ENCODE data around the gene ZC3H12D.
"Not testable (repeated sequence)": the region's sequence is repeated elsewhere in the genome, so short reads cannot be mapped to it uniquely, and the experiment has no call there.

Gene ZC3H12D

GRCh38 chr6:149445573-149445972 lies 39.2 kb downstream of the ZC3H12D start:
- Histone ChIP-seq H3K36me3 (ENCODE audit: control insufficient read depth, low read length) (peaks cover 9% of the 10 kb centered on the region), H3K27ac (ENCODE audit: low read depth, low read length) (no peak overlapping the region), H3K4me2 (ENCODE audit: low read length) (no peak overlapping the region)

GRCh38 chr6:149445095-149445466 lies 39.7 kb downstream of the ZC3H12D start:
- no peak overlapping the region for H3K27ac ChIP-seq (ENCODE audit: low read depth, low read length)
- peaks cover 4% of the 10 kb centered on the region for H3K36me3 ChIP-seq (ENCODE audit: control insufficient read depth, low read length)
- TF ChIP-seq CTCF (IDR thresholded peaks at IDR 0.05; ENCODE audit: low read depth, low read length, poor library complexity, severe bottlenecking), result no peak
- TF ChIP-seq EZH2phosphoT487 (IDR thresholded peaks at IDR 0.05; ENCODE audit: borderline replicate concordance, low read length), result no peak
- H3K79me2 ChIP-seq (ENCODE audit: control insufficient read depth, low read length), result no peaks in the 10 kb centered on the region
- H3K4me1 ChIP-seq (ENCODE audit: control insufficient read depth, low read length), result no peaks in the 10 kb centered on the region
- H3K27me3 ChIP-seq (ENCODE audit: control insufficient read depth, low read length), result no peaks in the 10 kb centered on the region
- H3F3A ChIP-seq (ENCODE audit: control insufficient read depth, insufficient read depth), result no peaks in the 10 kb centered on the region; the same call in 1 of the 2 replicates
- no peak overlapping the region for H3K4me3 ChIP-seq (ENCODE audit: low read length)
- no peak overlapping the region for H3K4me2 ChIP-seq (ENCODE audit: low read length)
- H3K9me3 ChIP-seq (ENCODE audit: control insufficient read depth, insufficient read depth, low read length), result no peaks in the 10 kb centered on the region
- no peaks in the 10 kb centered on the region for H3K9me2 ChIP-seq (replicated peaks; ENCODE audit: control insufficient read depth, low read length)
- H4K20me1 ChIP-seq (ENCODE audit: control insufficient read depth, insufficient read depth, low read depth, low read length), result no peaks in the 10 kb centered on the region

More at GRCh38 chr6:149445573-149445972, 39.2 kb downstream of the ZC3H12D start:
- H3K9me3 ChIP-seq (ENCODE audit: control insufficient read depth, insufficient read depth, low read length), result no peaks in the 10 kb centered on the region
- no peaks in the 10 kb centered on the region; the same call in 1 of the 2 replicates for H3F3A ChIP-seq (ENCODE audit: control insufficient read depth, insufficient read depth)
- no peaks in the 10 kb centered on the region for H3K4me1 ChIP-seq (ENCODE audit: control insufficient read depth, low read length)
- TF ChIP-seq CTCF (IDR thresholded peaks at IDR 0.05; ENCODE audit: low read depth, low read length, poor library complexity, severe bottlenecking) (no peak), EZH2phosphoT487 (IDR thresholded peaks at IDR 0.05; ENCODE audit: borderline replicate concordance, low read length) (no peak)
- no peaks in the 10 kb centered on the region for H3K9me2 ChIP-seq (replicated peaks; ENCODE audit: control insufficient read depth, low read length)
- H4K20me1 ChIP-seq (ENCODE audit: control insufficient read depth, insufficient read depth, low read depth, low read length), result no peaks in the 10 kb centered on the region
- no peaks in the 10 kb centered on the region for H3K27me3 ChIP-seq (ENCODE audit: control insufficient read depth, low read length)
- no peak overlapping the region for H3K4me3 ChIP-seq (ENCODE audit: low read length)
- H3K79me2 ChIP-seq (ENCODE audit: control insufficient read depth, low read length), result no peaks in the 10 kb centered on the region

- H3K9me3 ChIP-seq (ENCODE audit: control insufficient read depth, insufficient read depth, low read length); H3K4me3 ChIP-seq (ENCODE audit: low read length); H3K27me3 ChIP-seq (ENCODE audit: control insufficient read depth, low read length); H3K4me2 ChIP-seq (ENCODE audit: low read length); H3K27ac ChIP-seq (ENCODE audit: low read depth, low read length); H4K20me1 ChIP-seq (ENCODE audit: control insufficient read depth, insufficient read depth, low read depth, low read length); H3K9me2 ChIP-seq (replicated peaks; ENCODE audit: control insufficient read depth, low read length); H3K4me1 ChIP-seq (ENCODE audit: control insufficient read depth, low read length); H3F3A ChIP-seq (ENCODE audit: control insufficient read depth, insufficient read depth); H3K36me3 ChIP-seq (ENCODE audit: control insufficient read depth, low read length); H3K79me2 ChIP-seq (ENCODE audit: control insufficient read depth, low read length): not testable (repeated sequence)
These were observed 40.3 kb downstream of the ZC3H12D start for GRCh38 chr6:149444360-149445094.

GRCh38 chr6:149443411-149444181 lies 41.2 kb downstream of the ZC3H12D start:
- TF ChIP-seq EZH2phosphoT487 (IDR thresholded peaks at IDR 0.05; ENCODE audit: borderline replicate concordance, low read length), result no peak
- TF ChIP-seq CTCF (IDR thresholded peaks at IDR 0.05; ENCODE audit: low read depth, low read length, poor library complexity, severe bottlenecking), result no peak
- H3K27me3 ChIP-seq (ENCODE audit: control insufficient read depth, low read length), result no peaks in the 10 kb centered on the region
- H3K79me2 ChIP-seq (ENCODE audit: control insufficient read depth, low read length), result no peaks in the 10 kb centered on the region
- H3K4me3 ChIP-seq (ENCODE audit: low read length), result no peak overlapping the region
- no peaks in the 10 kb centered on the region for H3K9me2 ChIP-seq (replicated peaks; ENCODE audit: control insufficient read depth, low read length)
- no peaks in the 10 kb centered on the region for H4K20me1 ChIP-seq (ENCODE audit: control insufficient read depth, insufficient read depth, low read depth, low read length)
- no peaks in the 10 kb centered on the region; the same call in 1 of the 2 replicates for H3F3A ChIP-seq (ENCODE audit: control insufficient read depth, insufficient read depth)
- H3K36me3 ChIP-seq (ENCODE audit: control insufficient read depth, low read length), result no peaks in the 10 kb centered on the region
- H3K4me2 ChIP-seq (ENCODE audit: low read length), result no peak overlapping the region
- H3K27ac ChIP-seq (ENCODE audit: low read depth, low read length), result no peak overlapping the region
- H3K9me3 ChIP-seq (ENCODE audit: control insufficient read depth, insufficient read depth, low read length), result no peaks in the 10 kb centered on the region
- no peaks in the 10 kb centered on the region for H3K4me1 ChIP-seq (ENCODE audit: control insufficient read depth, low read length)

Data from DOHH2 (cell line).